Measurements from ENCODE around the gene CTRB1. TPM values are rescaled to one million over a fixed set of nuclear protein-coding genes. Genes with fewer than 3 reads are reported as not detected.

CTRB1 gene
- total and polyA plus RNA-seq, 2 of the 13 experiments (the other 11 are each of a cell fraction or from before 2014, with no cell fraction given): not detected

- no peak for TF ChIP-seq FOXA1 (IDR thresholded peaks at IDR 0.05)
- TF ChIP-seq FOXA1 (CRISPR knock-in tag; IDR thresholded peaks at IDR 0.05): peak; percentile 61; the same call in 1 of the 2 replicates
- peak; percentile 87 for TF ChIP-seq SRSF1 (optimal IDR thresholded peaks at IDR 0.05; ENCODE audit: low read depth, low read length)
- no peak; the same call in 1 of the 2 replicates for TF ChIP-seq ARID4A (CRISPR knock-in tag; IDR thresholded peaks at IDR 0.05; ENCODE audit: borderline replicate concordance)
- no peak for TF ChIP-seq FOXK1 (CRISPR knock-in tag; IDR thresholded peaks at IDR 0.05; ENCODE audit: borderline replicate concordance, low read depth)
- 0 out of 2 replicates have a peak, but pooled peaks have one; percentile 21 for TF ChIP-seq ZNF333 (CRISPR knock-in tag; IDR thresholded peaks at IDR 0.05; ENCODE audit: borderline replicate concordance)
- no peak for TF ChIP-seq ATRX (CRISPR knock-in tag; IDR thresholded peaks at IDR 0.05; ENCODE audit: borderline replicate concordance)
- peak; percentile 11; the same call in 1 of the 2 replicates for TF ChIP-seq GABPB1 (CRISPR knock-in tag; IDR thresholded peaks at IDR 0.05)
- TF ChIP-seq CHD2 (IDR thresholded peaks at IDR 0.05; ENCODE audit: low read depth, low read length): 0 out of 2 replicates have a peak, but pooled peaks have one; percentile 50
- peak; percentile 57; the same call in 1 of the 2 replicates for TF ChIP-seq IRF2 (CRISPR knock-in tag; IDR thresholded peaks at IDR 0.05)
- TF ChIP-seq FOXA3 (CRISPR knock-in tag; IDR thresholded peaks at IDR 0.05): peak; percentile 65
- peak; percentile 74; the same call in 1 of the 2 replicates for TF ChIP-seq ETV5 (CRISPR knock-in tag; IDR thresholded peaks at IDR 0.05; ENCODE audit: borderline replicate concordance)
- peak; percentile 52 for TF ChIP-seq MAX (IDR thresholded peaks at IDR 0.05)
- 0 out of 2 replicates have a peak, but pooled peaks have one; percentile 42 for TF ChIP-seq ZMAT3 (CRISPR knock-in tag; conservative IDR thresholded peaks at IDR 0.05)
- 0 out of 2 replicates have a peak, but pooled peaks have one; percentile 38 for TF ChIP-seq SNAPC2 (CRISPR knock-in tag; IDR thresholded peaks at IDR 0.05)
- TF ChIP-seq SP5 (CRISPR knock-in tag; IDR thresholded peaks at IDR 0.05; ENCODE audit: borderline replicate concordance, low read depth): peak; percentile 93
- peak; percentile 78 for TF ChIP-seq AGO2 (optimal IDR thresholded peaks at IDR 0.05; ENCODE audit: low read depth, low read length)
- peak; percentile 62; the same call in 1 of the 2 replicates for TF ChIP-seq ZGPAT (CRISPR knock-in tag; IDR thresholded peaks at IDR 0.05)
- peak; percentile 85 for TF ChIP-seq PRPF4 (IDR thresholded peaks at IDR 0.05; ENCODE audit: low read depth, low read length, poor library complexity, severe bottlenecking)
- peak; percentile 98 for TF ChIP-seq ZBTB33 (CRISPR knock-in tag; IDR thresholded peaks at IDR 0.05)
- 0 out of 2 replicates have a peak, but pooled peaks have one; percentile 19 for TF ChIP-seq KAT8 (CRISPR knock-in tag; IDR thresholded peaks at IDR 0.05)
Measured at GRCh38 chr16:75238132-75238852, 19.5 kb downstream of the CTRB1 start (continued).
